Activated CD8-positive, alpha-beta T cell treated with anti-CD3 and anti-CD28 coated beads, Interleukin-2, amount 10 ng/mL, durations not matched to agents 7 days and 5 days (primary cell): ENCODE measurements around the gene ALDH18A1. TPM values are rescaled to one million over a fixed set of nuclear protein-coding genes. Genes with fewer than 3 reads are reported as not detected.
A peak's percentile ranks its signal among the peaks of the same experiment; 100 is the strongest.

Experiments used
- ATAC-seq: fragments of 150-1000 bp; cut with Tn5 transposase; one replicate; pipeline ENCODE4 v1.10.0; 2021; ENCODE audit warnings: moderate library complexity
- CTCF ChIA-PET: fragments of 350-600 bp; sonication (Branson Sonifier 250); formaldehyde crosslinking; loops from one replicate; lab custom pipeline; 2021; ENCODE audit warnings: antibody characterized with exemption; lab: Charles Lee
- POLR2A ChIA-PET: fragments of 350-600 bp; sonication (Branson Sonifier 250); formaldehyde crosslinking; loops from one replicate; lab custom pipeline; 2021; ENCODE audit warnings: antibody characterized with exemption; lab: Charles Lee
- DNase-seq: peaks from one replicate; pipeline ENCODE4 v3.0.0-alpha.2; 2020
- H3K27ac Mint-ChIP-seq: one replicate; pipeline ENCODE4 v1.8.0; 2021; ENCODE audit warnings: mild to moderate bottlenecking, mixed read lengths
- H3K27me3 Mint-ChIP-seq: one replicate; pipeline ENCODE4 v1.8.0; 2021; ENCODE audit warnings: low read depth, mixed read lengths
- H3K36me3 Mint-ChIP-seq: one replicate; pipeline ENCODE4 v1.8.0; 2021; ENCODE audit warnings: low read depth, mixed read lengths
- H3K4me1 Mint-ChIP-seq: one replicate; pipeline ENCODE4 v1.8.0; 2021; ENCODE audit warnings: low read depth, mixed read lengths
- H3K4me3 Mint-ChIP-seq: one replicate; pipeline ENCODE4 v1.8.0; 2021; ENCODE audit warnings: mild to moderate bottlenecking, mixed read lengths
- H3K9me3 Mint-ChIP-seq: one replicate; pipeline ENCODE4 v1.8.0; 2022; ENCODE audit warnings: mixed read lengths; ENCODE audit not compliant: insufficient read depth
- total RNA-seq, 2 experiments: library from RNA; stranded (reverse); gene quantifications; one replicate each; pipeline ENCODE4 v1.2.3, GENCODE V29; 2021

The ALDH18A1 gene
- 10 to 100 TPM; 62.3 to 63.9 TPM for total RNA-seq

DNA sequence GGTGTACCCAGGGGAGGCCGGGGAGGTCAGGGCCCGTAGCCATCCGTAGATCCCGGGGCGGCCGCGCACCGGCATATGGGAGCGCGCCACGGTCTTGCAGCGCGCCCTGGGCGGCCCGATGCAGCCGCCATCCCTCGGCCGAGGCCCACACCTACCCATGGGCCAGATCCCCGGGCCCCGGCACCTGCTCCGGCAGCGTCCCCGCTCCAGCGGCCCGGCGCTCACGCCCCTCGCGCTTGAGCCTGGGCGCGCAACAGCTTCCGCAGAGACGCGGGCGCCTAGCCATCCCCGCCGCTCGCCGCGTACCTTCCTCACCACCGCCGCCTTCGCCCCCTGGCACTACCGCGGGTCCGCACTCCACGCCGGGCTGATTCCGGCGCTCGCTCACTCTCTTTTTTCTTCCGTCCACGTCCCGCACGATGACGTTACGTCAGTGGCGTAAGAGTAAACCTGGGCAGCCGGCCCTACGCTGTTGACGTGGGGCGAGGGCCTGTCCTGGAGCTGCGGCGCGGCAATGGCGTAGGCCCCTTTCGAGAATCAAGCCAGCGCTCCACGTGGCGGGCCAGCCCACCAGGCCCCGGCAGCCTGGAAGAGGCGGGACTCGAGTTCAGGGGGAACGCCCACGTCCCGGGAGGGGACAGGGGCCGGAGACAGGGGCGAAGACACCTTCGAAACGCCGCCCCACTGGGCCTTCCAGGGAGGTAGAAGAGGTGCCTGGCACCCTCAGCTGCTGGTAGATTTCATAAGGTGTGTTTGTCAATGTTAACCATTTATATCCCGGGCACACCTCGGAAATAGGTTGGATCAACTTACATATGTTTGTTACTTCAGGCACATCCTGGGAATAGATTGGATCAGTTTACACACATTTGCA, at the start of gene ALDH18A1:
Gene ALDH18A1 (minus strand): TSS at position 421 of the 874 bp plus-strand sequence. CDS start 3,334 bp downstream, outside the sequence.
- no peaks in the 10 kb centered on the region for H3K27me3 Mint-ChIP-seq
- POLR2A ChIA-PET: no interaction called here
- peaks cover 20% of the 10 kb centered on the region for H3K4me1 Mint-ChIP-seq
- H3K9me3 Mint-ChIP-seq: peaks cover 6% of the 10 kb centered on the region
- CTCF ChIA-PET: interaction anchor here (1.0 to 1.6 kb wide), 3 partner anchors 21 to 209 kb away, joined by 3 to 9 read pairs (median 8); partner anchors contain the start of gene TCTN3
- peak within 1 kb of the TSS; percentile 98 for H3K4me3 Mint-ChIP-seq
- DNase-seq (peak; percentile 94), ATAC-seq (peak; percentile 97)
- peaks cover 27% of the 10 kb centered on the region for H3K36me3 Mint-ChIP-seq
- H3K27ac Mint-ChIP-seq: peak within 1 kb of the TSS; percentile 94

DNA sequence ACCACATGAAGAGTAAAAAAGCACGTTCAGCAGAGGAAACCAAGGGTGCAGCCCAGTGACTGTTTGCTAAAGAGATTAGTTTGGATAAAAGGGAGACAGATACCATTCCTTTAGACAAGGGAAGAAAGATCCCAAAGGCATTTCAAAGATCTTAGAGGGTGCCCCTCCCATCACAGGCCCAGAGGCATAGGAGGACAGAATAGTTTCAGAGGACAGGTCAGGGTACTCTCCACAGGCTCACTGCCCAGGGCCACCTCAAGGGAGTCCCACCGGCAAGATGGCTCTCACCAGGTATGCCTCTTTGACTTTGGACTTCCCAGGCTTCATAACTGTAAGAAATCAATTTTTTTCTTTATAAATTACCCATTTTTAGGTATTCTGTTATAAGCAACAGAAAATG, 41.9 kb upstream of the ALDH18A1 start:
- Mint-ChIP-seq H3K4me1 (peaks cover 9% of the 10 kb centered on the region), H3K27me3 (no peaks in the 10 kb centered on the region), H3K36me3 (peaks cover 2% of the 10 kb centered on the region), H3K27ac (no peak overlapping the region), H3K4me3 (no peak overlapping the region), H3K9me3 (no peaks in the 10 kb centered on the region)
- CTCF ChIA-PET: interaction anchor here (10.2 kb wide), 1 partner anchor 140 kb away, joined by 775 read pairs; no protein-coding TSS in a partner anchor
- ATAC-seq (no peak), DNase-seq (no peak)
- POLR2A ChIA-PET: no interaction called here

DNA sequence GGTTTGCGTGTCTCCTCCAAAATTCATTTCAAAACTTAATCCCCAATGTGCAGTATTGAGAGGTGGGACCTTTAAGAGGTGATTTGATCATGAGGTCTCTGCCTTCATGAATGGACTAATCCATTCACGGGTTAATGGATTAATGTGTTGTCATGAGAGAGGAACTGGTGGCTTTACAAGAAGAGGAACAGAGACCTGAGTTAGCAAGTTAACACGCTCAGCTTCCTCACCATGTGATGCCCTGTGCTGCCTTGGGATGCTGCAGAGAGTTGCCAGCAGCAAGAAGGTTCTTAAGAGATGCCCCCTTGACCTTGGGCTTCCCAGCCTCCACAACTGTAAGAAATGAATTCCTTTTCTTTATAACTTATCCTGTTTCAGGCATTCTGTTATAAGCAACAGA, 40.9 kb upstream of the ALDH18A1 start:
- CTCF ChIA-PET: interaction anchor here (10.2 kb wide), 1 partner anchor 141 kb away, joined by 775 read pairs; no protein-coding TSS in a partner anchor
- H3K4me3 Mint-ChIP-seq: no peak overlapping the region
- ATAC-seq (no peak), DNase-seq (no peak)
- POLR2A ChIA-PET: no interaction called here
- peaks cover 7% of the 10 kb centered on the region for H3K36me3 Mint-ChIP-seq
- H3K27me3 Mint-ChIP-seq: no peaks in the 10 kb centered on the region
- H3K9me3 Mint-ChIP-seq: no peaks in the 10 kb centered on the region
- peaks cover 15% of the 10 kb centered on the region for H3K4me1 Mint-ChIP-seq
- H3K27ac Mint-ChIP-seq: no peak overlapping the region

DNA sequence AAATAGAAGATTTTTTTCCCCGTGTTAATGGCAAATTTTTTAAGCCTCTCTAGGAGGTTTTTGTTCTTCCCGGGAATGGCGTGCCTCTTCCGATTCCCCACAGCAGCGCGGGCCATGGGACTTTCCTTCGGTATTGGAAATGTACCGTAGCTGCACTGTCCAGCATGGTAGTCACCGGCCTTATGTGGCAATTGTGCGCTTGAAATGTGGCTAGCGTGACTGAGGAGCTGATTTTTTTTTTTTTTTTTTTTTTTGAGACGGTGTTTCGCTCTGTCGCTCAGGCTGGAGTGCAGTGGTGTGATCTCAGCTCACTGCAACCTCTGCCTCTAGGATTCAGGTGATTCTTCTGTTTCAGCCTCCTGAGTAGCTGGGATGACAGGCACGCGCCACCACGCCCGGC, 38.2 kb upstream of the ALDH18A1 start:
- Mint-ChIP-seq H3K9me3 (no peaks in the 10 kb centered on the region), H3K27ac (peak overlapping the region; percentile 91), H3K4me3 (peak overlapping the region; percentile 95), H3K27me3 (no peaks in the 10 kb centered on the region), H3K36me3 (peaks cover 25% of the 10 kb centered on the region), H3K4me1 (peaks cover 34% of the 10 kb centered on the region)
- CTCF ChIA-PET: interaction anchor here (1.1 to 10.2 kb wide), 38 partner anchors 11 to 428 kb away, joined by 3 to 775 read pairs (median 12); partner anchors contain the start of genes ALDH18A1, CCNJ and ENTPD1
- POLR2A ChIA-PET: interaction anchor here (1.1 to 3.7 kb wide), 7 partner anchors 65 to 170 kb away, joined by 3 to 31 read pairs (median 7); no protein-coding TSS in a partner anchor
- no peak for DNase-seq
- no peak for ATAC-seq

DNA sequence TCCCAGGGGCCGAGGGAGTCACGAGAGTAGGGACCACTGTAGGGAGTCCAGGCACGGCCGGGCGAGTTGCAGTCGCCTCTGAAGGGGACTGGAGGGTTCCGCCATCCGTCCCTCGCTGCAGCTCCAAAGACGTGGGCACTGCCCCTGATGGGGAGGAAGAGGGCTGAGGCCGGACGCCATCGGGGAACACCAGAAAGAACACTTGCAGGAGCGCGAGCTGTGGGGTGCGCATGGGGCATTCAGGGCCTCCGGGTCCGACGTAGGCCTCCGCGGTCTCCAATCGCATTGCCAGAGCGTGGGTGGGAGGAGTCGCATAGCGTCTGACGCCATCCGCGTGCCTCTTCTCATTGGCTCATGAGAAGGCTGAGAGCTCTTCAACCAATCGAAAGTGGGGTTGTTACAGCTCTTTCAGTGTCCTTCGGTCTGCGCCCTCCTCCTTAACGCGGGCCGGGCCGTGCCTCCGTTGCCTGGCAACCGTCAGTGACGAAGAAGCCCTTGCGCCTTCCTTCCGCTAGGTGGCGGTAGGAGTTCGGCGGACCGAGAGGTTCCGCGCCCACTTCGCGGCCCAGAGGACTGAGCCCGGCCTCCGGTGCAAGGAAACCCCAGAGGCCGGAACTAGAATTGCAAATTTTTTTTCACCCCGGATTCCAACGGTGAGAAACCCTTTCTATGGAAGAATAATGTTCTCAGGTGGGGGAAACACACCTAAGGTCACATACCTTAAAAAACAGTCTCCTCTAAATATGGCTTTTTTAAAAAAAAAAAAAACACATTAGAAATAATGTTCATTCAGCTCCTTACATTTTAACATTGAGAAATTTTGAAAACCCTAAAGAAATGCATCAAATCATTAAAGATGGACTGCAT, 37.4 kb upstream of the ALDH18A1 start, which contains the start of gene TCTN3:
Gene TCTN3 (minus strand): TSS at position 260 of the 867 bp plus-strand sequence. CDS start 28 bp downstream, at position 232.
- peaks cover 27% of the 10 kb centered on the region for H3K36me3 Mint-ChIP-seq
- CTCF ChIA-PET: interaction anchor here (0.6 to 10.2 kb wide), 99 partner anchors 10 to 1217 kb away, joined by 3 to 775 read pairs (median 5); partner anchors contain the start of genes ALDH18A1, CC2D2B, CCNJ and ENTPD1
- peak within 1 kb of the TSS; percentile 91 for H3K27ac Mint-ChIP-seq
- peak; percentile 98 for DNase-seq
- H3K4me3 Mint-ChIP-seq: peak within 1 kb of the TSS; percentile 95
- H3K9me3 Mint-ChIP-seq: no peaks in the 10 kb centered on the region
- no peaks in the 10 kb centered on the region for H3K27me3 Mint-ChIP-seq
- ATAC-seq: peak; percentile 99
- peaks cover 34% of the 10 kb centered on the region for H3K4me1 Mint-ChIP-seq
- POLR2A ChIA-PET: interaction anchor here (0.5 to 3.7 kb wide), 16 partner anchors 24 to 213 kb away, joined by 3 to 31 read pairs (median 4); partner anchors contain the start of gene CC2D2B

DNA sequence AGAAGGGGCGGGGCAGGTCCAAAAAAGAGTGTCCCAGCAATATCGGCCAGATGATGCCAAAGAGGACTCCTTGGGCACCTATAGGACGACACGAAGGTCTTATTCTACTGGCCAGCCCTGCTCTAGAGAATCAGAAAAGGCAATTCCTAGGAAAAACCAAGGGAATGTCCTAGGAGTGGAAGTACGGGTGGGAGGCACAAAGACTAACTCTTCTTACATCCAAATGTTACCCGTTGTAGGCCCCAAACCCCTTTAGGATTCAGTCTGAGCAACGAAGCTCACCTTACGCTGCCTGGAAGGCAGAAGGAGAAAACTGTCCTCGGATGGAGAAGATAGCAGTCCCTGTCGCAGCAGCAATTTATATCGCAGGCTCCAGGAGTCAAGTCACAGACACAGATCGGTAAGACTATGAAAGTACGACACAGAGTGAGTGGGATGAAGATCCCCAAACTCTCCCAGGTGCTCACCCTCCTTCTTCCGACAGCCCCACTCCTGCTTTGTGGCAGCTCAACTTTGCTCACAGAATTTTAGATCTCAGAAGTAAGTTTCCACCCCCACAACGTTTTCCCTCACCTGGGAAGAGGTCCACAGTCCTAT, 36.7 kb upstream of the ALDH18A1 start:
- H3K4me1 Mint-ChIP-seq: peaks cover 37% of the 10 kb centered on the region
- H3K4me3 Mint-ChIP-seq: peak overlapping the region; percentile 95
- peaks cover 28% of the 10 kb centered on the region for H3K36me3 Mint-ChIP-seq
- no peaks in the 10 kb centered on the region for H3K9me3 Mint-ChIP-seq
- no peak for DNase-seq
- ATAC-seq: peak; percentile 3
- ChIA-PET POLR2A (interaction anchor here (0.5 to 3.7 kb wide), 15 partner anchors 23 to 231 kb away, joined by 3 to 31 read pairs (median 4); partner anchors contain the start of gene CC2D2B), CTCF (interaction anchor here (0.6 to 10.2 kb wide), 97 partner anchors 9 to 1218 kb away, joined by 3 to 775 read pairs (median 5); partner anchors contain the start of genes ALDH18A1, CC2D2B, CCNJ and ENTPD1)
- peak overlapping the region; percentile 91 for H3K27ac Mint-ChIP-seq
- no peaks in the 10 kb centered on the region for H3K27me3 Mint-ChIP-seq

DNA sequence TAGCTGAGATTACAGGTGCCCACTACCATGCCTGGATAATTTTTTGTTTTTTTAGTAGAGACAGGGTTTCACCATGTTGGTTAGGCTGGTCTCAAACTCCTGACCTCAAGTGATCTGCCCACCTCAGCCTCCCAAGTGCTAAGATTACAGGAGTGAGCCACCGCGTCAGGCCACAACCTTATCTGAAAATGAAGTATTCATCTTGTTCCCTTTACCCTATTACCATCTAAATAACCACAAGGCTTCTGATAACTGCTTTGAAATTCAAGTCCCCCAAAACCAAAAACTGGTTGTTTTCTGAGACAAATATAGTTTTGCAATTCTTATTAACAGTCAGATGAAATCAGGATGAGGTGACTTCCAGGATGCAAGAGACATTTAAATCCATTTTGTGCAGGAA, 34.8 kb upstream of the ALDH18A1 start:
- peaks cover 34% of the 10 kb centered on the region for H3K36me3 Mint-ChIP-seq
- ChIA-PET POLR2A (no interaction called here), CTCF (interaction anchor here (1.2 to 10.2 kb wide), 3 partner anchors 147 to 233 kb away, joined by 3 to 775 read pairs (median 249); no protein-coding TSS in a partner anchor)
- no peaks in the 10 kb centered on the region for H3K27me3 Mint-ChIP-seq
- H3K27ac Mint-ChIP-seq: peak overlapping the region; percentile 47
- no peak for DNase-seq
- peaks cover 37% of the 10 kb centered on the region for H3K4me1 Mint-ChIP-seq
- ATAC-seq: no peak
- peak overlapping the region; percentile 26 for H3K4me3 Mint-ChIP-seq
- no peaks in the 10 kb centered on the region for H3K9me3 Mint-ChIP-seq

DNA sequence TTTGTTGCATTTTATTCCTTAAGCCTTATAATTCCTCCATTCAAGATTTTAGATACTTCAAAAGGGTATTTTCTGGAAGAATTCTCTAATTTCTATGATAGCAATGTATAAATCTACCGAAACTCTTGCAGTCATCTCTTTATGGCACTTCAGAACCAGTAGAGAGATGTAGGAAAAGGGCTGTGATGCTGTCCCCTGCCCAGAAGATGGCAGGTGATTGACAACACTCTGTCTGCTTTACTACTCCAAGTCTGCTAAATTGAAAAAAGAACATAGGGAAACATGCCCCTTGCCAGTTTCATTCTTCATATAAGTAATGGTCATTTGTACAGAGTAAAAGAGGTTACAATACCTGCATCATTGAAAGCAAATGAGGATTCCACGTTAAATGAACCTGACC, 32.1 kb upstream of the ALDH18A1 start:
- Mint-ChIP-seq H3K9me3 (no peaks in the 10 kb centered on the region), H3K4me1 (peaks cover 28% of the 10 kb centered on the region), H3K4me3 (no peak overlapping the region), H3K27me3 (no peaks in the 10 kb centered on the region), H3K27ac (no peak overlapping the region), H3K36me3 (peaks cover 50% of the 10 kb centered on the region)
- DNase-seq (no peak), ATAC-seq (no peak)
- CTCF ChIA-PET: interaction anchor here (0.9 to 10.2 kb wide), 7 partner anchors 11 to 275 kb away, joined by 4 to 775 read pairs (median 5); no protein-coding TSS in a partner anchor
- POLR2A ChIA-PET: no interaction called here

DNA sequence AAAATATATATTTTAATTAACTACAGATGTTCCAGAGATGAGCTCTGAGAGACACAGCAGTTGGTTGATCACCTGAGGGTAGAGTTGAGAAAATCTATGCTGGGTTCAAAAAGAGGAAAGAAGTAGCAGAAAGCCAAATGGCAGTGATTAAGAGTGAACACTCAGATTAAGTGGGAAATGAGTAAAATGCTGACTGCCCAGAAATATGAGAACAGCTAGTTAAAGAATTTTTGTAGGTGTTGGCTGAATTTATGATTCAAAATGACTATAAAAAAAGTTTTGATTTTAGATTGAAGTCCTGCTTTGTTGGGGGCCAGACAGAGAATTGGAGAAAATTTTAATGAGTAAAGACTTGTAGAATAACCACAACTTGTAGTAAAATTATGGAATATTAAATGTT, 27.5 kb upstream of the ALDH18A1 start:
- no peak for DNase-seq
- no peak for ATAC-seq
- ChIA-PET CTCF (interaction anchor here (0.7 to 2.6 kb wide), 3 partner anchors 10 to 181 kb away, joined by 3 to 17 read pairs (median 4); partner anchors contain the start of gene TCTN3), POLR2A (no interaction called here)
- Mint-ChIP-seq H3K9me3 (no peaks in the 10 kb centered on the region), H3K36me3 (peaks cover 41% of the 10 kb centered on the region), H3K27me3 (no peaks in the 10 kb centered on the region), H3K27ac (no peak overlapping the region), H3K4me3 (no peak overlapping the region), H3K4me1 (peaks cover 2% of the 10 kb centered on the region)

DNA sequence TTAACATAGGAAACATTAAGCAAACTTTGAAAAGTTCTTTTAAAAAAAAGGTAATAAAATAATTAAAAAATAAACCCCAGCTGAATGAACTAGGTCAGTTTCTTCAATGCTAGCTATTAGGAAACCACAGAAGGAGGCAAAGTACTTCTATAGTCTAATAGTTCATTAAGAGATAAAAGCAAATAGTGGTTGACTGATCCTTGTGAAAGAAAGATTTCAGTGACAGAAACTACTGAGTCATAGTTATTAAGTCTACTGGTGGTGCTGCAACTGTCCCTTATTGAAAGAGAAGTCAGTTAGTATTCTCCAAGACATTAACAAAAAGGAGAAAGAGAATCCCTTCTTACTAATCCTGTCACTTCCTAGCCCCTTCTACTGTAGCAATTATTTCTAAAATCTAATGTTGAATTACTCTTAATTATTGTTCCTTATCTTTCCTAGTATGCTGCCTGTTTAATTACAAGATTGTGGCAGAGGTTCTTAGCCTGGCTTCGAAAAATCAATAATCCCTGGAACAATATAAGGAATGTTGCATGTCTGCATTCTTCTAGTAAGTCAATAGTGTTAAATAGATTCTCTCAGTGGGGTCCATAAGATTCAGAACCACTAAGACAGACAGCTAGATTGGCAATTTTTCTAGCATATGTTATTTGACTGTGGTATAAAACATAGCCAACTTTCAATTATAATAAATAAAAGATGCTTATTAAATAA, 19.0 kb upstream of the ALDH18A1 start:
- Mint-ChIP-seq H3K4me3 (no peak overlapping the region), H3K36me3 (peaks cover 19% of the 10 kb centered on the region), H3K4me1 (no peaks in the 10 kb centered on the region), H3K9me3 (no peaks in the 10 kb centered on the region), H3K27me3 (no peaks in the 10 kb centered on the region), H3K27ac (no peak overlapping the region)
- no peak for DNase-seq
- ChIA-PET CTCF (interaction anchor here (1.1 kb wide), 1 partner anchor 18 kb away, joined by 5 read pairs; the partner anchor contains the start of gene TCTN3), POLR2A (no interaction called here)
- ATAC-seq: no peak
